ENCODE results near the gene TLR6. TPM values are rescaled to one million over a fixed set of nuclear protein-coding genes. Genes with fewer than 3 reads are reported as not detected.

TLR6 gene
- total RNA-seq, 2 donors from 2014 or later = 0.44 to 2.2 TPM

DNA sequence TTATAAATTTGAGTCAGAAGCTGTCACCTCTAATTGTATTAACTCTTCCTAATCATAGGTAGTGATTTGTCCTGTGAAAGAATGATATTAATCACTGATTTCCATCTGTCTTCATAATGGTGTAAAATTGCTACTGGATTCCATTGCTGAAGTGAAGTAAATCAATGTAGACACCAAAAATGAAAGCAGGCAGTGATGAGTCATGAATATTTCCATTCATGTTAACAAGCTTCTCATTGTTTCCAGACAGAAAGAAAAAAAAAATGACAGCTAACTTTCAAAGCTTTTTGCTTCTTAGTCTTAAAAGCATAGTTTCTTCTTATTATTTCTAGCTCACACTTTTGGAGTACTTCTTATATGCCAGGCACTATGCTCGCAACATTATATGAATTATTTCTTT, 32.5 kb upstream of the TLR6 start:
- Histone ChIP-seq H3K4me1 (peaks cover 7% of the 10 kb centered on the region), H3K4me3 (no peak overlapping the region), H3K27ac (no peak overlapping the region), H3K36me3 (no peaks in the 10 kb centered on the region), H3K27me3 (no peaks in the 10 kb centered on the region), H3K9me3 (no peaks in the 10 kb centered on the region), H3K9ac (ENCODE audit: low read depth in 2 of 2, low read length in 2 of 2) (no peak overlapping the region)
- TF ChIP-seq, protein P1, sequence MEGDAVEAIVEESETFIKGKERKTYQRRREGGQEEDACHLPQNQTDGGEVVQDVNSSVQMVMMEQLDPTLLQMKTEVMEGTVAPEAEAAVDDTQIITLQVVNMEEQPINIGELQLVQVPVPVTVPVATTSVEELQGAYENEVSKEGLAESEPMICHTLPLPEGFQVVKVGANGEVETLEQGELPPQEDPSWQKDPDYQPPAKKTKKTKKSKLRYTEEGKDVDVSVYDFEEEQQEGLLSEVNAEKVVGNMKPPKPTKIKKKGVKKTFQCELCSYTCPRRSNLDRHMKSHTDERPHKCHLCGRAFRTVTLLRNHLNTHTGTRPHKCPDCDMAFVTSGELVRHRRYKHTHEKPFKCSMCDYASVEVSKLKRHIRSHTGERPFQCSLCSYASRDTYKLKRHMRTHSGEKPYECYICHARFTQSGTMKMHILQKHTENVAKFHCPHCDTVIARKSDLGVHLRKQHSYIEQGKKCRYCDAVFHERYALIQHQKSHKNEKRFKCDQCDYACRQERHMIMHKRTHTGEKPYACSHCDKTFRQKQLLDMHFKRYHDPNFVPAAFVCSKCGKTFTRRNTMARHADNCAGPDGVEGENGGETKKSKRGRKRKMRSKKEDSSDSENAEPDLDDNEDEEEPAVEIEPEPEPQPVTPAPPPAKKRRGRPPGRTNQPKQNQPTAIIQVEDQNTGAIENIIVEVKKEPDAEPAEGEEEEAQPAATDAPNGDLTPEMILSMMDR (IDR thresholded peaks at IDR 0.05) = no peak
- intact Hi-C loops (cut with DNase I) = no loop called here
- no peak for DNase-seq

DNA sequence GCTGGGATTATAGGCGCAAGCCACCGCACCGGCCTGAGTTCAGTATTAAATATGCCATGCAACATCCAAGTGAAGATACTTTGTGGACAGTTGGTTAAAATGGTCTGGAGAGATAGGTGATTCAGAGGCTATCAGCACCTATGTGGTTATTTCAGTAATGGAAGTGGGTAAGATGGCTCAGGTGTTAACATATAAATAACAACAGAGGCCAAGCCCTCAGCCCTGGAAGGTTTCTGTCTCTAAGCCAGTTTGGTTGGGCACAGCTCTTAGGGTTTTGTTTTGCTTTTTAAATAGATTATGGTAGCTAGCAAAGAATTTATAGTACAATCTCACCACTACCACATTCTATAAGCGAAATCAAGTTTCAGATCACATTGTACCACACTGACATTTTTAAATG, 27.6 kb upstream of the TLR6 start:
- Histone ChIP-seq H3K4me3 (no peak overlapping the region), H3K36me3 (no peaks in the 10 kb centered on the region), H3K27me3 (no peaks in the 10 kb centered on the region), H3K27ac (no peak overlapping the region), H3K4me1 (no peaks in the 10 kb centered on the region), H3K9ac (ENCODE audit: low read depth in 2 of 2, low read length in 2 of 2) (no peak overlapping the region), H3K9me3 (no peaks in the 10 kb centered on the region)
- TF ChIP-seq, protein P1 (IDR thresholded peaks at IDR 0.05) = no peak
- DNase-seq = no peak
- intact Hi-C loops (cut with DNase I) = no loop called here

DNA sequence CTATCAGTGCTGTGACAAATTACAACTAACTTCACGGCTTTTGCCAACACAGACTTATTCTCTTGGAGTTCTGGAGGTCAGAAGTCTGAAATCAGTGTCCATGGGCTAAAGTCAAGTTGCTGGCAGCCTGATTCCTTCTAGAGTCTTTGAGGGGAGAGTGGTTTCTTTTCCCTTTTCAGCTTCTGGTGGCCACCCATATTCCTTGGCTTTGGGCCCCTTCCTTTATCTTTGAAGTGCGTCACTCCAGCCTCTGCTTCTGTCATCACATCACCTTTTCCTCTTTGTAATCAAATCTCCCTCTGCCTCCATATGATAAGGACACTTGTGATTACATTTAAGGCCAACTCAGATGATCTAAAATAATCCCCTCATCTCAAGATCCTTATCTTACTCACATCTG, 20.0 kb upstream of the TLR6 start:
- no peaks in the 10 kb centered on the region for H3K36me3 ChIP-seq
- no peaks in the 10 kb centered on the region for H3K9me3 ChIP-seq
- TF ChIP-seq, protein P1 (IDR thresholded peaks at IDR 0.05) = no peak
- no peak overlapping the region for H3K4me3 ChIP-seq
- peaks cover 5% of the 10 kb centered on the region for H3K4me1 ChIP-seq
- DNase-seq = no peak
- H3K27ac ChIP-seq = no peak overlapping the region
- no peak overlapping the region for H3K9ac ChIP-seq (ENCODE audit: low read depth in 2 of 2, low read length in 2 of 2)
- H3K27me3 ChIP-seq = no peaks in the 10 kb centered on the region
- intact Hi-C loops (cut with DNase I) = no loop called here

DNA sequence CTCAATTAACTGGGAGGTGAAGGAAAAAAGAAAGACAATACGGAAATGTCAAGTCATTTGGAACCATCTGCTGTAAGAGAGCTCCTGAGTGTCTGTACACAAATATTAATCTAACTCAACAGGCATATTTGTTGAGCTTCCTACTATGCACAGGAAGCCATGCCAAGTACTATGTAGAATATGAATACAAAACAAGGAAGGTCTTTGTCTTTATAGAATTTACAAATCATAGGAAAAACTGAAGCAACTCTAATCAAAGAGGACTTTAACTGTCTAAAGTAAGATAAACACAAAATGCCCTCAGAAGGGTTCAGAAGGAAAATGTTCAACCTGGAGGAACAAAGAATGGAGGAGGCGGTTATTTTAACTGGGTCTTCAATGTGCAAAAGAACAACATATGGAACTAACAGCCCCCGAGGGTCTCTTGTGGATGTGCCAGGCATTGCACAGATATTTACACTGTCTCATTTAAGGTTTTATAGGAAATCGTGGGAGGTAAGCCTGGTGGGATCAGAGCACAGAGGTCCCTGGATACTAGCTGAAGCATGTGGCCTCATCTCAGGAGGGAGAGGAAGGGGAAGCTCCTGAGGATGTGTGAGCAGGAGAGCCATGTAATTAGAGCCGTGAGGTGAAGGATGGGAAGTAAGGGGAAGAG, 16.8 kb upstream of the TLR6 start:
- Histone ChIP-seq H3K27ac (peak overlapping the region; percentile 51), H3K36me3 (no peaks in the 10 kb centered on the region), H3K9ac (ENCODE audit: low read depth in 2 of 2, low read length in 2 of 2) (no peak overlapping the region), H3K4me3 (no peak overlapping the region), H3K4me1 (peaks cover 5% of the 10 kb centered on the region), H3K9me3 (no peaks in the 10 kb centered on the region), H3K27me3 (no peaks in the 10 kb centered on the region)
- DNase-seq = no peak
- TF ChIP-seq, protein P1 (IDR thresholded peaks at IDR 0.05) = no peak
- intact Hi-C loops (cut with DNase I) = no loop called here

DNA sequence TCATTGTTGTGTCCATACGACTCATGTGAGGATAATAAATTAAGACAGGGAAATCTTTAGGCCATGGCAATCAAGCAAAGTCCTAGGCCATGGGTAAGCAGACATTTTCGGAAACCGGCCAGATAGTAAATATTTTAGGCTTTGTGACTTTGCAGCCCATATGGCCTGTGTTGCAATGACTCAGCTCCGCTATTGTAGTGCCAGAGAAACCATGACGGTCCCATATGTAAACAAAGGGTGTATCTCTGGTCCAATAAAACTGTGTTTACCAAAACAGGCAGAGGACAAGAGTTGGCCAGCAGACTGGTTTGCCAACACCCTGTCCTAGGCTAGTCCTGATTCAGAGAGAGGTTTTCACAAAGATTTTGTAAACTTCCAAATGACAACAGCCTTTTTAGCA, 16.0 kb upstream of the TLR6 start:
- no peaks in the 10 kb centered on the region for H3K27me3 ChIP-seq
- H3K4me1 ChIP-seq = peaks cover 5% of the 10 kb centered on the region
- intact Hi-C loops (cut with DNase I) = no loop called here
- no peak overlapping the region for H3K4me3 ChIP-seq
- no peaks in the 10 kb centered on the region for H3K36me3 ChIP-seq
- H3K9me3 ChIP-seq = no peaks in the 10 kb centered on the region
- H3K27ac ChIP-seq = peak overlapping the region; percentile 51
- no peak overlapping the region for H3K9ac ChIP-seq (ENCODE audit: low read depth in 2 of 2, low read length in 2 of 2)
- TF ChIP-seq, protein P1 (IDR thresholded peaks at IDR 0.05) = no peak
- peak; percentile 68 for DNase-seq
